GM19099 (cell line): ENCODE measurements around the gene SCG5.

Experiments used
- POLR2A ChIP-seq: IDR thresholded peaks from 3 replicates; pipeline ENCODE4 v1.6.1; 2011; ENCODE audit warnings: low read depth; ENCODE audit not compliant: insufficient read length; ENCODE audit errors: extremely low read depth

The SCG5 gene

DNA sequence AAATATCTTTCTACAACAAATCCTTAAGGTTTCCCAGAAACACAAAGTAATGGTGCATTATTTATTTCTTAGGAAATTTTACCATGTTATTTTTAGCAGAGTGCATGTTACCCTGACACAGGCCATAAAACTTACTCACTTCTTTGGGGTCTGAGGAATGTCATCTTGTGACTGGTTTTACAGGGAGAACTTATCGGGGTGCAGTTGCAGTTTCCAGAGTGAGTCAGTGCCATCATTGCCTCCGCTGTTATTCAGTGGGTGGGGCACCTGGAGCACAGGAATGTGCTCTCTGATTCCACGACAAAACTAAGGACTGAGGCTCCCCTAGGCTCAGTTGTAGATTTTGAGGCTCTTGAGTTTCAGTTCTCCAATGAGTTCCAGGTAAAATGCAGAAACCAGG is 65.2 kb downstream of the SCG5 start:
- no peak for TF ChIP-seq POLR2A

DNA sequence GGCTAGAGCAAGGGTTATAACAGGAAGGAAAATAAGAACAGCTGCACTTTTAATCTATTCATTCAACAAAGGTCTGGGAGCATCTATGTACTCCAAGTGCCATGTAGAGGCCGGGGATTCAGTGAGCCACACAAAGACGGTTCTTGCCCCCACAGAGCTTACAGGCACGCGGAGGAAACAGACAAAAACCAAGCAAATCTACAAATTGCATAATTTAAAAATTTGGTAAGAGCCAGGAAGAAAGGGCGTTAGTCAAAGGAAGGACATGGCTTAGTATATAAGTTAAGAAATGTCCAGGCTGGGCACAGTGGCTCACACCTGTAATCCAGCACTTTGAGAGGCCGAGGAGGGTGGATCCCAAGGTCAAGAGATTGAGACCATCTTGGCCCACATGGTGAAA is 65.9 kb downstream of the SCG5 start:
- TF ChIP-seq POLR2A, result no peak

DNA sequence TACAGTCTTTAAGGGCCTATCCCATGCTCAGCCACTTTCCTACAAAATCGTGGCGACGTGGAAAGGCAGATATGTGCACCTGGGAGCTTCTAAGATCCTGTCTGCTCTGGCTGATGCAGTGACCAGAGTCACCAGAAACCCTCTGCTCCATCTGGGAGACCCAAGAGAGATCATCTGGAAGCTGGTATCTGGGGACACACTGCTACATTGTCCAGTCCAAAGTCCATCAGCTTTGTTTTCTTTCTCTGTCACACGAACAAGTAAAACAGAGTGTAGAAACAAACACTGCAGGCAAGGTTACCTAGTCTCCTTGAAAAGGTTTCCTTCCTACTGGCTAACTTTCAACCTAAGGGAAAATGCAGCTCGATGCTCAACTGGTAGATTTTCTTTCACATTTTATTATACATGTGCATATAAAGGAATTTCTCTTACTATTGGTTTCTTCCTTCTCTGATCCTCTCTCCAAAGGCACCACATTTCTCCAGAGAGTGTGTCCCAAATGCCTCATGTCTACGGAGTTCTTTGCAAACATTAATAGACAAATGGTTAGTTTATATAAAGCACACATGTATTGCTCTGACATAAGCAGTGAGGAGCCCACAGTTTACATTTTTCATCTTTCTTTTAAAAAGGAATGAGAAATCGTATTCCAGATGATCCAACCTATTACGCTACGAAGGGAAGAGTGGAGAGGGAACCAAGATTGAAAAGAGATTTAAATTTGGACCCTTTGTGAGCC is 68.0 kb downstream of the SCG5 start:
- no peak for TF ChIP-seq POLR2A

DNA sequence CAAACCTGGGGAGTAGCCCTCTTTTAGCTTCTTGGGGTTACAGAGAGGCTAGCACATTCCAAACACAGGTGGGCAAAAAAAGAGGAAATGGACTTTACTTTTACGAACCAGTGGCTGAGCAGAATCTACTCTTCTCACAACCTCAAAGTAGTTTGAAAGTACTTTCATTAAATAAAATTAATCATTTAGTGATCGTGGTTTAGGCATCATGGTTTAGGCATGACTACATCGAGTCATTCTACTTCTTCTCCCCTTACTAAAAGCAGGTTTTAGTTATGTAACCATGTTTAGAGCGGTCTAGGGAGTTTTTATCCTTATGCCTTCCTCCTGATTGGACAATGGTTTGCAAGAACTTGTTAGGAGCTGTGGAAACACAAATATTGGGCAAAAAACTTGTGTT is 73.8 kb downstream of the SCG5 start:
- TF ChIP-seq POLR2A, result no peak

DNA sequence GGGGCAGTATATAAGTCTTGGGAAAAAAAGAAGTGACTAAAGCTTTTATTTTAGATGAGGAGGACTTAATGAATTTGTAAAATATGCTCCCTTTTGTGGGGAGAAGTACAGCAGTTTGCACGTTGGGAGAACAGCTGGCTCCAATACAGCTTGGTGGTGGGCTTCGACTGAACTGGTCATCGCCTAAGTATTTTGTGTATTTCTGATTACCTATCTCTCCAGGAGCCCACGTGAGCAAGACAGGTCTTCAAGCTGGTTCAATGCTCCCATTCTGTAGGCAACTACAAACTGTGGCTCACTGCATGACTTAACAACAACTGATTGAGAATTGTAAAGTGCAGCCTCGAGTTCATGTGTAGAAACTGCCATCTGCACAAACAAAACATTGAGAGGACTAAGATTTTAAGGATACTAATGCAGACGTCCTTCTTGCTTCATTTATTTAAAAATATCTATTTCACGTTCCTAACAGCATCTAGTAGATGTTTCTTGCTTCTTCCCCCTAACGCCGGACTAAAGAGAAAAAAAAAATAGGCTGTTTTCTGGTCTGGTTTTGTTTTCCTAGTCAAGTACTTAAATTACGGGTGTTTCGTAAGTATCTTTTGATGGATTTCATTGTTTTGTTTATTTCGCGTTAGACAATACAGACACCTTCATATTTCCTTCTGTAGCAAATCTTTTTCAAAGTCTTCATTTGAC is 74.9 kb downstream of the SCG5 start:
- TF ChIP-seq POLR2A, result no peak

DNA sequence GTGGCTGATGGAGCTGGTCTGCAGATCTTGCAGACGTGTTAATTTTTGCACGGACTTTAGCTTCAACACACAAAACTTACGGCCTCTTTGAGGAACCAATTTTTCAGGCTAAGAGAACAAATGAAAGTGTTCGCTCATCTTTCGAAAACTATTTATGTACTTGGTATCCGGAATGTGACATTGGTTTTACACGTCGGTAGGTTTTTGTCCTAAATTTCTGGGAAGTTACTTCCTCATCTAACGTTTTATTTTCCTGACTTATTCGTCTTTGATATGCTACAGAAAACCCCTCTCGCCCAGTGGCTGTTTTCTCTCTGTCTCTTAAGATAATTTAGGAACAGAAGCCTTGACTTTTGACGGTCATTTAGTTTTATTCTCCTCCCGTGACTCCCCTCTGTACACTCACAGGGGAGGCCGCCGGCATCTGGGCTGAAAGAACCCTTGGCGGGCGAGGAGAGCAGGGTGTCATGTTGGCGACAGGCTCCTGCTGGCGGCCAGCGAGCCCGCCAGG is 75.5 kb downstream of the SCG5 start:
- TF ChIP-seq POLR2A, result no peak

DNA sequence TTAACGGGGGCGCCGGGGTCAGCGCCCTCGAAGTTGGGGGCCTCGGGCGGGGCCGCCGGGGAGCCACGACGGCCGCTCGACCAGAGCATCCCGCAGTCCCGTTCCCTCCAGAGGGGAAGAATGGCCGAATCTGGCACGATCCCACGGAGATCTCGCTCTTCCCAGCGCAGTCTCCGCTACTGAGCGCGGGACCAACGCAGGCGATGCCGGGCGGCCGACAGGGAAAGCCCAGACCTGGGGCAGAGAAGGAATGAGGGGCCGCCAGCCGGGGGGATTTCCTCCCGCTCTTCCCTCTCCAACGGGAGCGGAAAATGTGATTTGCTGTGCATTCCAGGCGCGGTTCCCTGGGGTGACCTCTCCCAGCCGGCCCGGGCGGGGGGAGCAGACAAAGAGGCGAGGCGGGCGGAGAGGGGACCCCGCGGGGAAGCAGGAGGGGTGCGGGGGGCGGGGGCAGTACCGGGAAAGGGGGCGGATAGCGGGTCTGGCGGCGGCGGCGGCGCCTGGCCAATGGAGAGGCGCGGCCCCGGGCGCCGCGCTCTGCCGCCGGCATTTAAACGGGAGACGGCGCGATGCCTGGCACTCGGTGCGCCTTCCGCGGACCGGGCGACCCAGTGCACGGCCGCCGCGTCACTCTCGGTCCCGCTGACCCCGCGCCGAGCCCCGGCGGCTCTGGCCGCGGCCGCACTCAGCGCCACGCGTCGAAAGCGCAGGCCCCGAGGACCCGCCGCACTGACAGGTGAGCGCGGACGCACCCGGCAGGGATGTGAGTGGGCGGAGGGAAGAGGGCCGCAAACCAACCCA is 76.1 kb downstream of the SCG5 start, which contains the start of gene GREM1:
Gene GREM1, plus strand, starts transcription at position 579 of the 801 bp plus-strand sequence. CDS start 12,687 bp downstream, outside the sequence.
- no peak for TF ChIP-seq POLR2A

DNA sequence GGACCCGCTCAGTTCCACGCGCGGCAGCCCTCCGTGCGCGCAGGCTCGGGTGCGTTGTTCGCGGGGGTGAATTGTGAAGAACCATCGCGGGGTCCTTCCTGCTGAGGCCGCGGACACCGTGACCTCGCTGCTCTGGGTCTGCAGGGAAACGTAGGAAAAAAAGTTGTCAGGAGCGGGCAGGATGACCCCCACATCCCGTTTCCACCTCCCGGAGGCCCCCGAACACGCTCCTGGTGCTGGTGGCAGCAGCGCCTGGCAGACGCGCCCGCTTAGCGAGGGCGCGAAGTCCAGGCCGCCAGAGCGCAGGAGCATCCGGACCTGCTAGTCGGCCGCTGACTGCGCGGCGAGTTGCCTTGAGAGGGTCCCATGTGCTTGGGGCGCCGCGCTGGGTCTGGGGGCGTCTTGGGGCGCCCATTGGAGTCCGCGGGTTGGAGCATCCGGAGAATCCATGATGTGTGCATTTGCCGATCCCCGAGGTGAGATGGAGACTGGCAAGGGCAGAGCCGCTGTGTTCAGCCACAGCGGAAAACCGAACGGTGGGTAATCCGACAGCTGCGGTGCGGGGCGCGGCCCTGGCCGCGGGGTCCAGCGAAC is 76.8 kb downstream of the SCG5 start:
- TF ChIP-seq POLR2A, result no peak

DNA sequence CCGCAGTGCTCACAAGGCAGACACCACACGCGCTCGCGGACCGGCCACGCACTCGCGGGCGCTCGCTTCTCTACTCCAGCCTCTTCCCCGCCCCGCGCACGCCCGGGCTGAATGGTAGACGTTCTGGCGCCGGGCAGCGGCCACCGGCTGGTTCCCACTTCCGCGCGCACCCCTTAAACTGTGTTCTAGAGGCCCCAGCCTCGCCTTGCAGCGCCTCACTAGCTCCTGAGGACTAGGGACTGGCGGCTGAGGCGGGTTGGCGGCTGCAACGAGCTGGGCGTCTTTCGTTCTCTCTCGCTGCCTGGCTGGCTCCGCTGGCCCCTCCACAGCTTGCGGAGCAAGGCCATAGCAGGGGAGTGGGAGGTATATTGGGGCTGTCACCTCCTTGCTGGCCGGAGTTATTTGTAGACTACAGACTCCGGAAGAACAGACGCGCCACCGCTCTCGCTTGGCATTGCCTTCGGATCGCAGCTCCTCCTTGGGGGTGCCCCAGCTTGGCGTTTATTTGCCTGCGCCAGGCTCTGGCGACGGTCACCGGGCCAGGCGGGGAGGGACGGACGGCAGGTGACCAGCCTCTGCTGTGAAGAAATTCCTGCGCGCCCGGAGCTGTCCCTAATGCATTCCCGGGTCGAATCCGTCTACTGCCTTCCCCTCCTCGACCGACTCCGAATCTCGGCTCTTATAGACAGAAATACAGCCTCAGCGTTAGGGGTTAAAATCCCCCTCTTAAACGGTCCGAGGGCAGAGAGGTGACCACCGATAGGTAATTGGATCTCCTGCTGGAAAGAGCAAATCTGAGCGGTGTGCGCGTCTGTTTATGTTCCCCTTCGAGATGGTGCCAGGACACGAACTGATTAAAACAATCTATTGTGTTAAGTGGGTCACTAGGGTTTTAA is 77.6 kb downstream of the SCG5 start:
- no peak for TF ChIP-seq POLR2A

DNA sequence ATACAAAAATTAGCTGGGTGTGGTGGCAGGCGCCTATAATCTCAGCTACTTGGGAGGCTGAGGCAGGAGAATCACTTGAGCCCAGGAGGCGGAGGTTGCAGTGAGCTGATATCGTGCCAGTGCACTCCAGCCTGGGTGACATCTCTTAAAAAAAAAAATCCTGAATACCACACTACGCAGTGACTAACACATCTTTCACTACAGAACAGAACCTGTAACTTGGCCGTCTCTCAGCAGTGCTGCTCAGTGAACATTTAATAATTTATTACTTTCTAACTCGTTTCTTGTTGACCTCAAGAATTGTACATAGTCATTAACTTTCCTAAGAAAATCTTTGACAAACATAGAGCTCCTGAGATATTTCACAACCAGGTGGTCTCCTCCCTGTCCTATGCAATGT is 80.1 kb downstream of the SCG5 start:
- TF ChIP-seq POLR2A, result no peak

DNA sequence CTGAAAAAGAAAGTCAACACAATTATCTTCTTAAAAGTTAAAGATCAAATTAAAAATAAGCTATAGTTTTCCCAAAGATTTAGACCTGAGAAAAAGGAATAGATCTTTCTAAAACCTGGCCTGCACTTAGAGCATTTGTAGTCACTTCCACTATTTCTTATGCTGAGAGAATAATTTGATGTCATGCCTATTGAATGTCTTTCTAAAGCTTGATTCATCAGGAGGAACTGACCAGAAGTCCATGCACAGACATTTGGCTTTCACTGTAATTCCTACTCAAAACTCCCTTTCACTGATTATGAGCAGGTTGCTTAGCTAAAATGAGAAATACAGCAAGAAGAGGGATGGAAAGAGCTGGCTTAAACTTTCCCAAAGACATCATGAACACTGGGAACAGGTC is 80.6 kb downstream of the SCG5 start:
- no peak for TF ChIP-seq POLR2A

DNA sequence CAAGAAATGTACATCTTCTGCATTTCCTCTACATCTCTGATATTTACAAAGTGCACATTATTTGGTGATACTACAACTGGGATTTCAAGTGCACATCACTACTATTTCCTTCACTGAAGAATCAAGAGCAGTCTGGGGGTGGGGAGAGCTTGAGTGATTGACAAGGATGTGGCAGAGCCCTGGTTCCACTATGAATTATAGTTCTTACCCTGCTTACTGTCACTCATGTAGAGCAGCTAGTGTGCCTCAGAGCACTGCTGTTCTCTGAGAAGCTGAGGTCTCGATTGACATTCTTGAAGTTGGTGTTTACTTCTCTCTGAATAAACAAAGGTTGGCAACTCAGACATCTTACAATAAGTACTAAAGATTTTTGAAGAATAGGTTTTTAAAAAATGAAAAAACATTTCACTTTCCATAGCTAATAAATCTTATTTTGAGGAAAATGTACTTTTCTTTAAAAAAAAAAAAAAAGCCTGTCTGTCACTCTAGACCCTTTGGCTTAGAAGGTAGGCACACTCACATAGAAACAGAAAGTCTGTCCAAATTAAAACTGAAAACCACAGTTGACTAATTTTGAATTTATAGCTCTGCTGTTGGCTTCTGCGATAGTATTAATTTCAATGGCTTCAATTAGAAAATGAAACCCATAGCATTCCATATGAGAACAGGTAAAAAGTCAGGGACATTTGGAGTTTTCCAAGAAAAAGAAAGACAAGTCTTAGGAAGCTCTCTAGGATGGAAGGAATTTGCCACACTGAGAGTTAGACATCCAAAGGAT is 81.8 kb downstream of the SCG5 start:
- no peak for TF ChIP-seq POLR2A

DNA sequence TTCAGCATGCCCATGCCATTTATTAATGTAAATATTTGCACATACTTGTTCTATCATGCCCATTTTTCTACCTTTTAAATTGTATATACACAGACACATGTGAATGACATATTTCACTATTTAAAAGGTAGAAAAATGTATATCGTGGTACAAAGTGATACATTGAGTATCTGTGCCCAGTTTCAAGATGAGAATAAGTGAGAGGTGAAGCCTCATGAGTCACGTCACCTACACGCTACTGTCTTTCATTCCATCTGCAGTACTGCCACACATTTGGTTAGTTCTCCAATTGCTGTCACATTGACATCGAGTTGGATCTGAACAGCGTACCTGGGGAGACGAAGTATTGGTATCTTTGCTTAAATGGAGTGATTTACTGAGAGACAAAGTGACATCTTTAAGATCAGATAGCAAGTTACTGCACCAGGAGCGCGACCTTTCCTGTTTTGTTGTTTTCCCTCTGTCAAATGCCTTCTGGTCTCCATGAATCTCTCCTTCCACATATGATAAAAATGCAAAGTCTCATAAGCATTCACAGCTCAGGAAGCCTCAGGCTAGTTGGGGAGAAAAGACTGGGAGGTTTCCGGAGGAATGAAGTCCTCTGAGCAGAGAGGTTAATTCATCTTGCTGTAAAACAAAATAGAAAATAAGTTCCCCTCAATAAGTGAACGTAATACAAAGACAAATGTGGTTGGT is 88.3 kb downstream of the SCG5 start:
- no peak for TF ChIP-seq POLR2A
